ENCODE results near the gene DUSP7.

Gene DUSP7

GRCh38 chr3:52040600-52040999 lies 15.8 kb downstream of the DUSP7 start:
- TF ChIP-seq, protein P1, sequence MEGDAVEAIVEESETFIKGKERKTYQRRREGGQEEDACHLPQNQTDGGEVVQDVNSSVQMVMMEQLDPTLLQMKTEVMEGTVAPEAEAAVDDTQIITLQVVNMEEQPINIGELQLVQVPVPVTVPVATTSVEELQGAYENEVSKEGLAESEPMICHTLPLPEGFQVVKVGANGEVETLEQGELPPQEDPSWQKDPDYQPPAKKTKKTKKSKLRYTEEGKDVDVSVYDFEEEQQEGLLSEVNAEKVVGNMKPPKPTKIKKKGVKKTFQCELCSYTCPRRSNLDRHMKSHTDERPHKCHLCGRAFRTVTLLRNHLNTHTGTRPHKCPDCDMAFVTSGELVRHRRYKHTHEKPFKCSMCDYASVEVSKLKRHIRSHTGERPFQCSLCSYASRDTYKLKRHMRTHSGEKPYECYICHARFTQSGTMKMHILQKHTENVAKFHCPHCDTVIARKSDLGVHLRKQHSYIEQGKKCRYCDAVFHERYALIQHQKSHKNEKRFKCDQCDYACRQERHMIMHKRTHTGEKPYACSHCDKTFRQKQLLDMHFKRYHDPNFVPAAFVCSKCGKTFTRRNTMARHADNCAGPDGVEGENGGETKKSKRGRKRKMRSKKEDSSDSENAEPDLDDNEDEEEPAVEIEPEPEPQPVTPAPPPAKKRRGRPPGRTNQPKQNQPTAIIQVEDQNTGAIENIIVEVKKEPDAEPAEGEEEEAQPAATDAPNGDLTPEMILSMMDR (IDR thresholded peaks at IDR 0.05; ENCODE audit: low read depth, low read length, poor library complexity, severe bottlenecking): no peak
- no peak for TF ChIP-seq EZH2phosphoT487 (IDR thresholded peaks at IDR 0.05; ENCODE audit: borderline replicate concordance, low read length)
- H4K20me1 ChIP-seq (ENCODE audit: control insufficient read depth, insufficient read depth, low read depth, low read length): no peaks in the 10 kb centered on the region
- no peak overlapping the region for H3K4me3 ChIP-seq (ENCODE audit: low read length)
- H3K27ac ChIP-seq (ENCODE audit: low read depth, low read length): no peak overlapping the region
- no peaks in the 10 kb centered on the region for H3K9me3 ChIP-seq (ENCODE audit: control insufficient read depth, insufficient read depth, low read length)
- H3F3A ChIP-seq (ENCODE audit: control insufficient read depth, insufficient read depth): no peaks in the 10 kb centered on the region
- no peaks in the 10 kb centered on the region for H3K36me3 ChIP-seq (ENCODE audit: control insufficient read depth, low read length)
- no peaks in the 10 kb centered on the region for H3K4me1 ChIP-seq (ENCODE audit: control insufficient read depth, low read length)
- H3K27me3 ChIP-seq (ENCODE audit: control insufficient read depth, low read length): peaks cover 15% of the 10 kb centered on the region
- H3K4me2 ChIP-seq (ENCODE audit: low read length): no peak overlapping the region
- no peaks in the 10 kb centered on the region for H3K79me2 ChIP-seq (ENCODE audit: control insufficient read depth, low read length)
- H3K9me2 ChIP-seq (replicated peaks; ENCODE audit: control insufficient read depth, low read length): no peaks in the 10 kb centered on the region

DNA sequence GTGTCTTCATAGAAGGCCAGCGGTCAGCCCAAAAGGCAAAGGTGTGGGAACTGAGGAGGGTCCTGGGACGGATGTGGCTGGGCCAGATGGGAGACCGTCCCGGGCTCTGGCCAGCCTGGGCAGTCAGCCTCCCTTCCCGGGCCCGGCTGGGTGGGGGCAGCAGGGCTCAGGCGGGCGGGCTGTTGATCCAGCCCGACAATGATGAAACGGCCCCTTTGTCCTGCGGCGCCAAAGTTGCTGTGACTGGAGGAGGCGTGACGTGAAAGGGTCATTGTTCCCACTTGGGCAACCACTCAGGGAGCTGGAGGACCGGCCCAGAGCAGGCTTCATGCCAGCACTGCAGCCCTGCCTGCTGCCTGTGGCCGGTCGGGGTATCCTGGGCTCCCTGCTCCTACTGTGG lies 16.5 kb downstream of the DUSP7 start:
- Histone ChIP-seq H3K4me1 (ENCODE audit: control insufficient read depth, low read length) (no peaks in the 10 kb centered on the region), H3F3A (ENCODE audit: control insufficient read depth, insufficient read depth) (no peaks in the 10 kb centered on the region), H3K27ac (ENCODE audit: low read depth, low read length) (no peak overlapping the region), H3K79me2 (ENCODE audit: control insufficient read depth, low read length) (no peaks in the 10 kb centered on the region), H3K9me3 (ENCODE audit: control insufficient read depth, insufficient read depth, low read length) (no peaks in the 10 kb centered on the region), H3K27me3 (ENCODE audit: control insufficient read depth, low read length) (peaks cover 15% of the 10 kb centered on the region), H3K36me3 (ENCODE audit: control insufficient read depth, low read length) (no peaks in the 10 kb centered on the region), H3K9me2 (replicated peaks; ENCODE audit: control insufficient read depth, low read length) (no peaks in the 10 kb centered on the region), H4K20me1 (ENCODE audit: control insufficient read depth, insufficient read depth, low read depth, low read length) (no peaks in the 10 kb centered on the region), H3K4me2 (ENCODE audit: low read length) (no peak overlapping the region), H3K4me3 (ENCODE audit: low read length) (no peak overlapping the region)
- TF ChIP-seq, protein P1 (IDR thresholded peaks at IDR 0.05; ENCODE audit: low read depth, low read length, poor library complexity, severe bottlenecking): no peak
- TF ChIP-seq EZH2phosphoT487 (IDR thresholded peaks at IDR 0.05; ENCODE audit: borderline replicate concordance, low read length): no peak

DNA sequence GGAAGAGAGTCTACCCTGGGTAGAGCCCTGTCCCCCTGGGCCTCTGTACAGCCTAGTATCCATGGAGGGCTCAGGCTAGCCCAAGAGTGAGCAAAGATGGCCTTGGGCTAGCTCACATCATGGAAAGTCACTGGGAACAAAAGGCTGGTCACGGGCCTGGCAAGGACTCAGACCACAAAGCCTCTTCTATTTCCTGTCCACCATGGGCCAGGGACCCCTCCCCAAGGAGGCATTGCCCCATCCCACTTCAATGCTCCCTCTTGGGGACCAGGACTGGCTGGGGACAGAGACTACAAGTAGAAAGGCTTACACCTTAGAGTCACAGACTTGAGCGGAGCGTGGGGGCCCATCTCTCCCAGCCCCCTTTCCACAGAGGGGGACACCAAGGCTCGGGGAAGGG lies 16.9 kb downstream of the DUSP7 start:
- TF ChIP-seq EZH2phosphoT487 (IDR thresholded peaks at IDR 0.05; ENCODE audit: borderline replicate concordance, low read length): no peak
- TF ChIP-seq, protein P1 (IDR thresholded peaks at IDR 0.05; ENCODE audit: low read depth, low read length, poor library complexity, severe bottlenecking): no peak
- H4K20me1 ChIP-seq (ENCODE audit: control insufficient read depth, insufficient read depth, low read depth, low read length): no peaks in the 10 kb centered on the region
- no peaks in the 10 kb centered on the region for H3K79me2 ChIP-seq (ENCODE audit: control insufficient read depth, low read length)
- H3K4me1 ChIP-seq (ENCODE audit: control insufficient read depth, low read length): no peaks in the 10 kb centered on the region
- H3K27me3 ChIP-seq (ENCODE audit: control insufficient read depth, low read length): peaks cover 15% of the 10 kb centered on the region
- H3K4me2 ChIP-seq (ENCODE audit: low read length): no peak overlapping the region
- H3K9me2 ChIP-seq (replicated peaks; ENCODE audit: control insufficient read depth, low read length): no peaks in the 10 kb centered on the region
- no peaks in the 10 kb centered on the region for H3F3A ChIP-seq (ENCODE audit: control insufficient read depth, insufficient read depth)
- no peak overlapping the region for H3K4me3 ChIP-seq (ENCODE audit: low read length)
- no peaks in the 10 kb centered on the region for H3K9me3 ChIP-seq (ENCODE audit: control insufficient read depth, insufficient read depth, low read length)
- H3K36me3 ChIP-seq (ENCODE audit: control insufficient read depth, low read length): no peaks in the 10 kb centered on the region
- no peak overlapping the region for H3K27ac ChIP-seq (ENCODE audit: low read depth, low read length)

DNA sequence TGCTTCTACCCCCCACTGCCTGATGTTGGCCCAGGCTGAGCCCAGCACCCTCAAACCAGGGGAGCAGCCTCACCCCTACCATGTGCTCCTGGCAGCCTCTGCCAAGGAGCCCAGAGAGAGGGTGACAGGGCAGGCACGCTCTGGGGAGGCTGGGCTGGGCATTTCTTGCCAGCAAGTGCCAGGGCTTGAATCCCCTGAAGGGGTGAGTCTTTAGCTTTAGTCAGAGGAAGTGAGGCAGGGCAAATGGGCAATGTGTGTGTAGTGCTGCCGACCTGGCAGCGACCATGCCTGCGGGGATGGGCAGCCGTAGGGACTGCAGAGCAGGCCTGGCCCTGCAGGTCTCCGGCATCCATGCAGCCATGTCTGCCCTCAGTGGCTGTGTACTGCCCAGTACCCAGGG lies 18.1 kb downstream of the DUSP7 start:
- H3K9me3 ChIP-seq (ENCODE audit: control insufficient read depth, insufficient read depth, low read length): no peaks in the 10 kb centered on the region
- no peak overlapping the region for H3K4me3 ChIP-seq (ENCODE audit: low read length)
- no peak overlapping the region for H3K4me2 ChIP-seq (ENCODE audit: low read length)
- TF ChIP-seq, protein P1 (IDR thresholded peaks at IDR 0.05; ENCODE audit: low read depth, low read length, poor library complexity, severe bottlenecking): no peak
- TF ChIP-seq EZH2phosphoT487 (IDR thresholded peaks at IDR 0.05; ENCODE audit: borderline replicate concordance, low read length): no peak
- H3K4me1 ChIP-seq (ENCODE audit: control insufficient read depth, low read length): no peaks in the 10 kb centered on the region
- H3K36me3 ChIP-seq (ENCODE audit: control insufficient read depth, low read length): no peaks in the 10 kb centered on the region
- H3K79me2 ChIP-seq (ENCODE audit: control insufficient read depth, low read length): no peaks in the 10 kb centered on the region
- H3K9me2 ChIP-seq (replicated peaks; ENCODE audit: control insufficient read depth, low read length): no peaks in the 10 kb centered on the region
- H3K27me3 ChIP-seq (ENCODE audit: control insufficient read depth, low read length): peaks cover 15% of the 10 kb centered on the region
- H4K20me1 ChIP-seq (ENCODE audit: control insufficient read depth, insufficient read depth, low read depth, low read length): no peaks in the 10 kb centered on the region
- no peak overlapping the region for H3K27ac ChIP-seq (ENCODE audit: low read depth, low read length)
- no peaks in the 10 kb centered on the region for H3F3A ChIP-seq (ENCODE audit: control insufficient read depth, insufficient read depth)
